K562 (cell line): ENCODE data around the gene EPHB1. TPM values are rescaled to one million over a fixed set of nuclear protein-coding genes. Genes with fewer than 3 reads are reported as not detected.
A peak's percentile ranks its signal among the peaks of the same experiment; 100 is the strongest.

Source experiments
- ATAC-seq: fragments of 200-7000 bp; cut with Tn5 transposase; 3 replicates; pipeline ENCODE4 v1.9.1; 2020; ENCODE audit warnings: moderate library complexity
- BruUV-seq: library from RNA; stranded (reverse); fragments of 400-500 nt; replicated peaks from 2 replicates; lab custom pipeline; 2021; lab: Mats Ljungman, UMichigan
- CTCF ChIA-PET: fragments of 300-600 bp; formaldehyde crosslinking; extraction: SDS; loops from one replicate; lab custom pipeline; 2021; ENCODE audit warnings: low intra/inter-chr PET ratio; lab: Yijun Ruan, JAX
- POLR2A ChIA-PET: fragments of 300-600, 350-650 bp; sonication (Branson Sonifier 250); formaldehyde crosslinking; extraction: SDS; loops from one replicate; lab custom pipeline; 2021; ENCODE audit warnings: antibody characterized with exemption, inconsistent platforms; lab: Yijun Ruan, JAX
- DNase-seq, 4 experiments: peaks; one replicate each; pipeline versions ENCODE4 v3.0.0 to v3.0.0-alpha.2; 2011 to 2018; ENCODE audit warnings: low spot score in 3 of 4, mixed read lengths in 3 of 4; ENCODE audit errors: extremely low read depth in 1 of 4
- FAIRE-seq: peaks from 2 replicates; lab custom pipeline; 2011; peaks lifted over from hg19 to GRCh38; lab: Jason Lieb, UNC
- H2AFZ ChIP-seq: 2 replicates; pipeline ENCODE4 v1.6.0; 2011; ENCODE audit warnings: low read depth, low read length, control low read depth, inconsistent platforms
- H3K27ac ChIP-seq: fragments of 200-600 bp; 3 replicates; pipeline ENCODE4 v1.8.0; 2011; ENCODE audit warnings: low read depth, mild to moderate bottlenecking, control low read depth, inconsistent platforms, low read length, moderate library complexity, mixed read lengths; ENCODE audit errors: extremely low read depth
- H3K27me3 ChIP-seq, 2 experiments: fragments of 300-600 bp in 1 of 2; 2 replicates in 1 of 2; 3 replicates in 1 of 2; pipeline versions ENCODE4 v1.6.0 to v1.8.0; 2011; ENCODE audit warnings: inconsistent platforms in 2 of 2, low read length in 2 of 2, mild to moderate bottlenecking in 1 of 2, mixed read lengths in 1 of 2, moderate library complexity in 1 of 2; ENCODE audit not compliant: control insufficient read depth in 2 of 2, insufficient read depth in 2 of 2
- H3K36me3 ChIP-seq: fragments of 300-600 bp; 3 replicates; pipeline ENCODE4 v1.8.0; 2011; ENCODE audit warnings: mild to moderate bottlenecking, low read length, inconsistent platforms; ENCODE audit not compliant: control insufficient read depth, insufficient read depth
- H3K4me1 ChIP-seq, 2 experiments: fragments of 200-600 bp in 1 of 2; replicated peaks in 1 of 2; 2 replicates in 1 of 2; 3 replicates in 1 of 2; pipeline versions ENCODE4 v1.5.1 to v1.8.0; 2011; ENCODE audit warnings: inconsistent platforms in 2 of 2, low read length in 2 of 2, mild to moderate bottlenecking in 1 of 2, mixed read lengths in 1 of 2, moderate library complexity in 1 of 2; ENCODE audit not compliant: control insufficient read depth in 2 of 2, insufficient read depth in 2 of 2
- H3K4me2 ChIP-seq: 2 replicates; pipeline ENCODE4 v1.6.1; 2011; ENCODE audit warnings: low read length, control low read depth, inconsistent platforms, mixed read lengths; ENCODE audit not compliant: insufficient read depth
- H3K4me3 ChIP-seq: fragments of 200-600 bp; sonication (generic), shearing (Covaris generic); 2 replicates; pipeline ENCODE4 v1.5.1; 2016; ENCODE audit warnings: control low read depth, inconsistent platforms
- H3K79me2 ChIP-seq: fragments of 200-600 bp; 3 replicates; pipeline ENCODE4 v1.8.0; 2011; ENCODE audit warnings: low read length, inconsistent platforms; ENCODE audit not compliant: control insufficient read depth, insufficient read depth
- H3K9ac ChIP-seq, 2 experiments: 2 replicates each; pipeline versions ENCODE4 v1.6.0 to v1.6.1; 2011; ENCODE audit warnings: low read depth in 2 of 2, low read length in 2 of 2, control low read depth in 1 of 2, inconsistent platforms in 1 of 2, mild to moderate bottlenecking in 1 of 2, mixed read lengths in 1 of 2; ENCODE audit not compliant: insufficient read depth in 1 of 2
- H3K9me1 ChIP-seq: one replicate; pipeline ENCODE4 v1.6.0; 2011; ENCODE audit warnings: inconsistent platforms, mild to moderate bottlenecking, low read length, moderate library complexity; ENCODE audit not compliant: control insufficient read depth, insufficient read depth
- H3K9me3 ChIP-seq: replicated peaks from 2 replicates; pipeline ENCODE4 v1.5.1; 2011; ENCODE audit warnings: low read depth, low read length, inconsistent platforms; ENCODE audit not compliant: control insufficient read depth, insufficient read depth
- H4K20me1 ChIP-seq: replicated peaks from 2 replicates; pipeline ENCODE4 v1.6.1; 2011; ENCODE audit warnings: low read length, inconsistent platforms, mixed read lengths; ENCODE audit not compliant: control insufficient read depth, insufficient read depth
- HMGN3 ChIP-seq: IDR thresholded peaks from 2 replicates; pipeline ENCODE4 v1.6.1; 2011; ENCODE audit warnings: borderline replicate concordance, low read depth, mild to moderate bottlenecking, mixed read lengths, low read length; ENCODE audit not compliant: insufficient read length; ENCODE audit errors: extremely low read depth
- RBM14 ChIP-seq: fragments of 200-400 bp; formaldehyde crosslinking; IDR thresholded peaks from 2 replicates; pipeline ENCODE4 v1.6.1; 2018; ENCODE audit warnings: low read depth, mild to moderate bottlenecking, low read length, moderate library complexity, borderline replicate concordance; ENCODE audit not compliant: insufficient read depth
- RFX1 ChIP-seq: fragments of 450-650 bp; IDR thresholded peaks from 2 replicates; pipeline ENCODE4 v1.6.1; 2016; ENCODE audit warnings: mild to moderate bottlenecking, moderate library complexity
- SIRT6 ChIP-seq: IDR thresholded peaks from one replicate; pipeline ENCODE4 v1.6.1; 2012; ENCODE audit warnings: low read depth, mild to moderate bottlenecking, control low read depth, inconsistent platforms, low read length, moderate library complexity
- ZNF143 ChIP-seq: sonication (generic); formaldehyde crosslinking; IDR thresholded peaks from 2 replicates; pipeline ENCODE4 v1.9.0; 2022; ENCODE audit warnings: mild to moderate bottlenecking, missing genetic modification reagents
- ZNF551 ChIP-seq: fragments of 250-450 bp; sonication (Bioruptor Pico); IDR thresholded peaks from 2 replicates; pipeline ENCODE4 v1.5.0; 2021; ENCODE audit warnings: mild to moderate bottlenecking, moderate library complexity
- WGBS: fragments of 100-300 bp; shearing (Covaris generic); methylation state at CpG from one replicate; pipeline ENCODE4 v1.1.6; 2016; ENCODE audit warnings: low coverage, mixed read lengths; ENCODE audit not compliant: insufficient coverage; ENCODE audit errors: missing lambda C conversion rate; 5-methylcytosine and 5-hydroxymethylcytosine counted together
- in situ Hi-C: fragments of 300-500 bp; cut with MboI; formaldehyde crosslinking; loops from 4 replicates; pipeline ENCODE4 v1.15.0; 2018; ENCODE audit warnings: inconsistent platforms, mixed read lengths
- intact Hi-C: fragments of 100-400 bp; cut with micrococcal nuclease; formaldehyde crosslinking; loops from 2 replicates; pipeline ENCODE4 v1.14.2; 2022
- polyA plus RNA-seq, 8 experiments: library from polyadenylated mRNA; depleted of rRNA in 4 of 8; stranded (reverse) in 5 of 8; unstranded in 3 of 8; fragments of >200 nt; fragmentation: Nextera tagmentation in 2 of 8; fragmentation: Illumina TruSeq in 1 of 8; extraction: Ambion mirVana in 2 of 8; extraction: Trizol in 1 of 8; gene quantifications; 2 replicates each; pipeline versions ENCODE4 v1.2.1 to v1.2.3, GENCODE V29; 2011 to 2014; ENCODE audit warnings: inconsistent platforms in 1 of 8, missing spikeins in 1 of 8
- total RNA-seq, 7 experiments: library from RNA; depleted of rRNA in 6 of 7; stranded (reverse); fragments of >200 nt in 6 of 7; fragmentation: Illumina TruSeq in 2 of 7; extraction: Trizol in 2 of 7; gene quantifications; 2 replicates each; pipeline versions ENCODE4 v1.2.1 to v1.2.3, GENCODE V29; 2011 to 2021; ENCODE audit warnings: low replicate concordance in 1 of 7

Gene EPHB1
- total and polyA plus RNA-seq, 9 of the 15 experiments (the other 6 are each of a cell fraction or from before 2014, with no cell fraction given): 0.29 TPM; not detected in 8

- CTCF ChIA-PET: no interaction called here
- Histone ChIP-seq H3K9ac (no peak overlapping the region), H3K27ac (no peak overlapping the region), H3K27me3 (no peaks in the 10 kb centered on the region), H4K20me1 (no peaks in the 10 kb centered on the region), H3K79me2 (no peaks in the 10 kb centered on the region), H3K4me3 (no peak overlapping the region), H2AFZ (no peak overlapping the region), H3K9me1 (no peaks in the 10 kb centered on the region), H3K4me1 (no peaks in the 10 kb centered on the region), H3K9me3 (no peaks in the 10 kb centered on the region), H3K4me2 (no peak overlapping the region), H3K36me3 (no peaks in the 10 kb centered on the region)
- WGBS: 3% methylated on average over 6 of the region's 8 CpGs
- intact Hi-C loops: no loop called here
- FAIRE-seq: no peak
- no peak for DNase-seq
- POLR2A ChIA-PET: no interaction called here
- no peak for ATAC-seq
- in situ Hi-C loops: no loop called here
- no TSS peak for BruUV-seq
- TF ChIP-seq RFX1: peak; percentile 40; the same call in 1 of the 2 replicates
- no peak for TF ChIP-seq ZNF551 (CRISPR knock-in tag)
These were observed 142.4 kb downstream of the EPHB1 start for GRCh38 chr3:134937256-134938028.

- ChIA-PET POLR2A (no interaction called here), CTCF (no interaction called here)
- Histone ChIP-seq H3K4me3 (no peak overlapping the region), H3K4me2 (no peak overlapping the region), H3K9me1 (no peaks in the 10 kb centered on the region), H3K9me3 (no peaks in the 10 kb centered on the region), H3K36me3 (no peaks in the 10 kb centered on the region), H2AFZ (no peak overlapping the region), H3K4me1 (no peaks in the 10 kb centered on the region), H3K9ac (no peak overlapping the region), H3K27me3 (no peaks in the 10 kb centered on the region), H3K79me2 (no peaks in the 10 kb centered on the region), H3K27ac (no peak overlapping the region), H4K20me1 (no peaks in the 10 kb centered on the region)
- intact Hi-C loops: no loop called here
- TF ChIP-seq RBM14 (no peak), ZNF143 (CRISPR knock-in tag) (no peak), HMGN3 (no peak), SIRT6 (no peak)
- no TSS peak for BruUV-seq
- ATAC-seq: no peak
- in situ Hi-C loops: no loop called here
- no peak for DNase-seq
- 5% methylated on average over 4 of the region's 5 CpGs for WGBS
- FAIRE-seq: no peak
These were observed 143.0 kb downstream of the EPHB1 start for GRCh38 chr3:134938029-134938525.
